HepG2 (cell line): Measurements from ENCODE around the gene TXNRD2. TPM values are rescaled to one million over a fixed set of nuclear protein-coding genes. Genes with fewer than 3 reads are reported as not detected.

Source experiments
- ATAC-seq: fragments of 200-7000 bp; cut with Tn5 transposase; 3 replicates; pipeline ENCODE4 v1.9.1; 2020; ENCODE audit warnings: mild to moderate bottlenecking, moderate library complexity
- BruUV-seq: library from RNA; stranded (reverse); fragments of 400-500 nt; replicated peaks from 2 replicates; lab custom pipeline; 2021; lab: Mats Ljungman, UMichigan
- CTCF ChIA-PET: fragments of 300-600 bp; formaldehyde crosslinking; extraction: SDS; loops from one replicate; lab custom pipeline; 2021; ENCODE audit warnings: low total read pairs, inconsistent platforms, low intra/inter-chr PET ratio; lab: Yijun Ruan, JAX
- POLR2A ChIA-PET: fragments of 350-600 bp; sonication (Branson Sonifier 250); formaldehyde crosslinking; loops from one replicate; lab custom pipeline; 2020; ENCODE audit warnings: antibody characterized with exemption, inconsistent platforms; lab: Yijun Ruan, JAX
- DNase-seq: peaks from one replicate; pipeline ENCODE4 v3.0.0-alpha.2; 2015; ENCODE audit warnings: low spot score
- FAIRE-seq: peaks from 3 replicates; lab custom pipeline; 2011; peaks lifted over from hg19 to GRCh38; lab: Jason Lieb, UNC
- H2AFZ ChIP-seq: one replicate; pipeline ENCODE4 v1.6.1; 2011; ENCODE audit warnings: low read length, inconsistent platforms
- H3K27ac ChIP-seq: fragments of 300-600 bp; 3 replicates; pipeline ENCODE4 v1.8.0; 2011; ENCODE audit warnings: mixed run types, mild to moderate bottlenecking, mixed read lengths, low read length, inconsistent platforms; ENCODE audit not compliant: insufficient read depth; ENCODE audit errors: extremely low read length
- H3K27me3 ChIP-seq, 2 experiments: fragments of 200-600 bp in 1 of 2; 2 replicates in 1 of 2; 3 replicates in 1 of 2; pipeline versions ENCODE4 v1.6.0 to v1.8.0; 2011; ENCODE audit warnings: low read length in 2 of 2, mild to moderate bottlenecking in 2 of 2, moderate library complexity in 2 of 2, inconsistent platforms in 1 of 2; ENCODE audit not compliant: insufficient read depth in 2 of 2, control insufficient read depth in 1 of 2
- H3K36me3 ChIP-seq, 2 experiments: fragments of 200-600 bp in 1 of 2; replicated peaks in 1 of 2; 2 replicates in 1 of 2; 3 replicates in 1 of 2; pipeline versions ENCODE4 v1.5.1 to v1.8.0; 2011; ENCODE audit warnings: low read length in 2 of 2, inconsistent platforms in 1 of 2; ENCODE audit not compliant: insufficient read depth in 2 of 2, control insufficient read depth in 1 of 2
- H3K4me1 ChIP-seq: 2 replicates; pipeline ENCODE4 v1.5.1; 2012; ENCODE audit warnings: low read length, inconsistent platforms; ENCODE audit not compliant: insufficient read depth
- H3K4me2 ChIP-seq: 2 replicates; pipeline ENCODE4 v1.6.0; 2011; ENCODE audit warnings: low read depth, low read length, inconsistent platforms
- H3K4me3 ChIP-seq, 3 experiments: fragments of 200-600 bp in 1 of 3; sonication (generic), shearing (Covaris generic) in 1 of 3; replicated peaks in 1 of 3; 2 replicates each; pipeline ENCODE4 v1.5.1; 2011 to 2016; ENCODE audit warnings: low read length in 3 of 3, inconsistent platforms in 2 of 3, low read depth in 2 of 3, mild to moderate bottlenecking in 2 of 3, control low read depth in 1 of 3, mixed read lengths in 1 of 3; ENCODE audit not compliant: insufficient read depth in 1 of 3
- H3K79me2 ChIP-seq: one replicate; pipeline ENCODE4 v1.6.1; 2011; ENCODE audit warnings: low read length, inconsistent platforms; ENCODE audit not compliant: insufficient read depth
- H3K9ac ChIP-seq: 2 replicates; pipeline ENCODE4 v1.6.0; 2011; ENCODE audit warnings: mild to moderate bottlenecking, low read depth, low read length, inconsistent platforms; ENCODE audit not compliant: insufficient read depth
- H3K9me3 ChIP-seq: 2 replicates; pipeline ENCODE4 v1.5.1; 2012; ENCODE audit warnings: mild to moderate bottlenecking, low read length
- H4K20me1 ChIP-seq: 2 replicates; pipeline ENCODE4 v1.6.0; 2011; ENCODE audit warnings: inconsistent platforms, mild to moderate bottlenecking, low read length, moderate library complexity; ENCODE audit not compliant: insufficient read depth
- BRD4 ChIP-seq: sonication (generic); formaldehyde crosslinking; IDR thresholded peaks from 2 replicates; pipeline ENCODE4 v1.4.0; 2020; ENCODE audit warnings: missing genetic modification reagents
- GATAD1 ChIP-seq: IDR thresholded peaks from 2 replicates; pipeline ENCODE4 v1.6.1; 2016; ENCODE audit warnings: missing genetic modification reagents, missing compliant biosample characterization
- MATR3 ChIP-seq: sonication (generic); formaldehyde crosslinking; IDR thresholded peaks from 2 replicates; pipeline ENCODE4 v1.4.0; 2020; ENCODE audit warnings: missing genetic modification reagents
- MXD1 ChIP-seq: sonication (generic); formaldehyde crosslinking; IDR thresholded peaks from 2 replicates; pipeline ENCODE4 v1.4.0; 2020; ENCODE audit warnings: mild to moderate bottlenecking, missing genetic modification reagents
- NKX3-1 ChIP-seq: sonication (generic); formaldehyde crosslinking; IDR thresholded peaks from 2 replicates; pipeline ENCODE4 v1.5.0; 2020; ENCODE audit warnings: missing genetic modification reagents
- POLR2AphosphoS2 ChIP-seq: IDR thresholded peaks from 2 replicates; pipeline ENCODE4 v1.6.1; 2011; ENCODE audit warnings: low read depth, low read length, improper control_type of control experiment
- SMARCC2 ChIP-seq: fragments of 450-650 bp; IDR thresholded peaks from 2 replicates; pipeline ENCODE4 v1.6.1; 2017; ENCODE audit warnings: antibody characterized with exemption, mild to moderate bottlenecking
- SP4 ChIP-seq: sonication (generic); formaldehyde crosslinking; IDR thresholded peaks from 2 replicates; pipeline ENCODE4 v1.8.1; 2023; ENCODE audit warnings: mild to moderate bottlenecking, missing genetic modification reagents
- TEF ChIP-seq: sonication (generic); formaldehyde crosslinking; IDR thresholded peaks from 2 replicates; pipeline ENCODE4 v1.5.0; 2020; ENCODE audit warnings: missing genetic modification reagents
- UBTF ChIP-seq: sonication (generic); formaldehyde crosslinking; IDR thresholded peaks from 2 replicates; pipeline ENCODE4 v1.4.0; 2020; ENCODE audit warnings: mild to moderate bottlenecking, missing genetic modification reagents
- ZNF275 ChIP-seq: sonication (generic); formaldehyde crosslinking; IDR thresholded peaks from 2 replicates; pipeline ENCODE4 v1.8.0; 2022; ENCODE audit warnings: missing genetic modification reagents, mild to moderate bottlenecking, inconsistent platforms, borderline replicate concordance
- ZNF678 ChIP-seq: sonication (generic); formaldehyde crosslinking; IDR thresholded peaks from 2 replicates; pipeline ENCODE4 v1.4.0; 2020; ENCODE audit warnings: mild to moderate bottlenecking, missing genetic modification reagents
- ZNF777 ChIP-seq: sonication (generic); formaldehyde crosslinking; IDR thresholded peaks from 2 replicates; pipeline ENCODE4 v1.4.0; 2020; ENCODE audit warnings: missing genetic modification reagents
- ZNF850 ChIP-seq: sonication (generic); formaldehyde crosslinking; conservative IDR thresholded peaks from 2 replicates; pipeline ENCODE4 v1.9.0; 2021; ENCODE audit warnings: mild to moderate bottlenecking, missing genetic modification reagents
- WGBS: methylation state at CpG from one replicate; pipeline ENCODE4 v1.1.6; 2017; ENCODE audit warnings: low lambda C conversion rate; 5-methylcytosine and 5-hydroxymethylcytosine counted together
- in situ Hi-C: cut with HindIII; loops from 2 replicates; pipeline ENCODE4 v1.10.0; 2017; ENCODE audit warnings: low pct_unique_long_range_greater_than_20kb; ENCODE audit not compliant: extremely low pct_ligation_motif_present
- intact Hi-C: fragments of 100-400 bp; cut with micrococcal nuclease; formaldehyde crosslinking; loops from one replicate; pipeline ENCODE4 v1.10.0; 2022; ENCODE audit not compliant: unreplicated experiment
- polyA plus RNA-seq, 8 experiments: library from polyadenylated mRNA; depleted of rRNA in 3 of 8; stranded (reverse) in 7 of 8; unstranded in 1 of 8; fragments of >200 nt; fragmentation: Illumina TruSeq in 4 of 8; extraction: Trizol in 4 of 8; gene quantifications; 2 replicates each; pipeline versions ENCODE4 v1.2.1 to v1.2.3, GENCODE V29; 2011 to 2016; ENCODE audit warnings: low read depth in 4 of 8, missing spikeins in 1 of 8, mixed read lengths in 1 of 8; ENCODE audit not compliant: insufficient read depth in 1 of 8
- total RNA-seq, 5 experiments: library from RNA; depleted of rRNA; stranded (reverse); fragments of >200 nt; fragmentation: Illumina TruSeq; extraction: Trizol; gene quantifications; 2 replicates each; pipeline ENCODE4 v1.2.3, GENCODE V29; 2016; ENCODE audit warnings: low read depth in 1 of 5

TXNRD2 gene
- total and polyA plus RNA-seq, 2 of the 13 experiments (the other 11 are each of a cell fraction or from before 2014, with no cell fraction given), result 17.5 to 18.6 TPM

GRCh38 chr22:19873960-19874306, 67.7 kb downstream of the TXNRD2 start:
- no peak for TF ChIP-seq UBTF (CRISPR knock-in tag)
- no peak for TF ChIP-seq NKX3-1 (CRISPR knock-in tag)
- no peak for TF ChIP-seq SMARCC2
- no peak for TF ChIP-seq ZNF850 (CRISPR knock-in tag)
- no peak for TF ChIP-seq BRD4
- TF ChIP-seq MXD1 (CRISPR knock-in tag), result no peak
- no peak for TF ChIP-seq MATR3
- no peak for TF ChIP-seq POLR2AphosphoS2
- TF ChIP-seq TEF (CRISPR knock-in tag), result no peak
- TF ChIP-seq ZNF678 (CRISPR knock-in tag), result no peak
- TF ChIP-seq SP4 (CRISPR knock-in tag), result no peak
- no peak for TF ChIP-seq ZNF275 (CRISPR knock-in tag)
- no peak for TF ChIP-seq GATAD1 (CRISPR knock-in tag)
- TF ChIP-seq ZNF777, result no peak
- Histone ChIP-seq H4K20me1 (no peaks in the 10 kb centered on the region), H3K27ac (no peak overlapping the region), H3K9ac (no peak overlapping the region), H3K4me1 (peaks cover 26% of the 10 kb centered on the region), H3K27me3 (no peaks in the 10 kb centered on the region), H3K79me2 (no peaks in the 10 kb centered on the region), H3K36me3 (no peaks in the 10 kb centered on the region), H3K4me2 (no peak overlapping the region), H2AFZ (no peak overlapping the region), H3K9me3 (no peaks in the 10 kb centered on the region), H3K4me3 (no peak overlapping the region)
- FAIRE-seq (no peak), DNase-seq (no peak), ATAC-seq (no peak)
- in situ Hi-C loops, result no loop called here
- intact Hi-C loops, result no loop called here
- BruUV-seq, result no TSS peak
- ChIA-PET POLR2A (no interaction called here), CTCF (no interaction called here)
- 87% methylated on average over 3 of the region's 7 CpGs for WGBS
